HUDEP-2 (cell line): ENCODE results near the gene SAMD4A.

ENCODE experiments used
- DNase-seq, 76 experiments: peaks; one replicate each; lab custom pipeline; 2025; ENCODE audit not compliant: unreplicated experiment in 76 of 76; lab: John Stamatoyannopoulos, UW

SAMD4A gene

GRCh38 chr14:54840798-54841197 is 273.9 kb downstream of the SAMD4A start:
- DNase-seq, result no peak
